ENCODE data around the gene PPM1N.

Gene PPM1N

DNA sequence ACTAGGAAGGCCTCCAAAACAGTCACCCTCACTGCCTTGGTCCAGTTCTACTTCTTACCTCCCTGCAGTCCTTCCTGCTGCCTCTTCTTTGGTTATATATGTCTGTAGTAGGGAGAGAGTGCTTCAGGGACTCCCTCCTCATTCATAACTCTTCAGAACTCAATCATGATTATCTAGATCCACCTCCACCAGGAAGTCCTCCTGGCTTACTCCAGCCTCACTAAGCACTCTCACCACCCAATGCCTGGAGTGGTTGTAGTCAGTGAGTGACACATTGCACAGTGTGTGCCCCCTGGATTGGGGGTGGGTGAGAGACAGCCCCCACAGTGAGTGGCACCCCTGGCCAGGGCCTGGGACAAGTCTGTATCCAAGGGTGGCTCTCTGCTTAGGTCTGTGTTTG is 40.5 kb upstream of the PPM1N start:
- no peak overlapping the region for H3K27ac ChIP-seq (replicated peaks)
- TF ChIP-seq POLR2AphosphoS5 (IDR thresholded peaks at IDR 0.05; ENCODE audit: low read depth) (no peak), CTCF (IDR thresholded peaks at IDR 0.05; ENCODE audit: insufficient read depth, low read length) (no peak), SPI1 (IDR thresholded peaks at IDR 0.05; ENCODE audit: borderline replicate concordance, low read depth) (no peak), GABPA (IDR thresholded peaks at IDR 0.05; ENCODE audit: low read depth) (no peak), REST (IDR thresholded peaks at IDR 0.05; ENCODE audit: insufficient replicate concordance, low read depth) (no peak)
- H3K27me3 ChIP-seq (ENCODE audit: insufficient read depth, poor library complexity, severe bottlenecking): no peaks in the 10 kb centered on the region
- H3K4me3 ChIP-seq (replicated peaks; ENCODE audit: insufficient read depth, low read length): no peak overlapping the region
- DNase-seq (ENCODE audit: low read depth in 1 of 2, low spot score in 1 of 2): no peak

DNA sequence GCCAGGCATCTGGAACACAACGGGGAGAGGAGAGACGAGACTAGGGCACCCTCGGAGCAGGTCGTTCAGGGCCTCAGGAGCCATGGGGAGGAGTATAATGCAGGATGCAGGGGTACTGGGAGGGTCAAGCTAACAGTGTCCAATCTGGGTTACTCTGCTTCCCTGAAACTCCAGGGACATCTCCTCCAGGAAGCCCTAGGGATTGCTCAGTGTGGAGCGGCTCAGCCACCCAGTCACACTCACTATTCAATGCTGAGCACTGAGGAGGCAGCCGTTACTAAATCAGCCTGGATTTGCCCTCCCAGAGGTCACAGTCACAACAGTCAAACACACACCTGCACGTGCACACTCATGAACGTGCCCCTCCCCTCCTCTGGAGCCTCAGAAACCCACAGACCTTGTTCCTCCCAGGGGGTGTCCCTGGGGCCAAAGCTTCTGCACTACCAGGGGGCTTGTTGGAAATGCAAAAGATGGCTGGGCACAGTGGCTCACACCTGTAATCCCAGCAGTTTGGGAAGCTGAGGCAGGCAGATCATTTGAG is 37.4 kb upstream of the PPM1N start:
- TF ChIP-seq CTCF (IDR thresholded peaks at IDR 0.05; ENCODE audit: insufficient read depth, low read length): no peak
- no peak for TF ChIP-seq SPI1 (IDR thresholded peaks at IDR 0.05; ENCODE audit: borderline replicate concordance, low read depth)
- TF ChIP-seq POLR2AphosphoS5 (IDR thresholded peaks at IDR 0.05; ENCODE audit: low read depth): no peak
- TF ChIP-seq GABPA (IDR thresholded peaks at IDR 0.05; ENCODE audit: low read depth): no peak
- no peak for TF ChIP-seq REST (IDR thresholded peaks at IDR 0.05; ENCODE audit: insufficient replicate concordance, low read depth)
- Histone ChIP-seq H3K4me3 (replicated peaks; ENCODE audit: insufficient read depth, low read length) (no peak overlapping the region), H3K27ac (replicated peaks) (no peak overlapping the region), H3K27me3 (ENCODE audit: insufficient read depth, poor library complexity, severe bottlenecking) (no peaks in the 10 kb centered on the region)
- no peak for DNase-seq (ENCODE audit: low read depth in 1 of 2, low spot score in 1 of 2)

GRCh38 chr19:45462174-45462573 is 36.1 kb upstream of the PPM1N start:
- TF ChIP-seq POLR2AphosphoS5 (IDR thresholded peaks at IDR 0.05; ENCODE audit: low read depth): no peak
- TF ChIP-seq SPI1 (IDR thresholded peaks at IDR 0.05; ENCODE audit: borderline replicate concordance, low read depth): peak; percentile 42; the same call in 1 of the 2 replicates
- H3K4me3 ChIP-seq (replicated peaks; ENCODE audit: insufficient read depth, low read length): no peak overlapping the region
- H3K27me3 ChIP-seq (ENCODE audit: insufficient read depth, poor library complexity, severe bottlenecking): no peaks in the 10 kb centered on the region
- no peak for DNase-seq (ENCODE audit: low read depth in 1 of 2, low spot score in 1 of 2)
- H3K27ac ChIP-seq (replicated peaks): no peak overlapping the region

GRCh38 chr19:45463241-45463640 is 35.0 kb upstream of the PPM1N start:
- TF ChIP-seq POLR2AphosphoS5 (IDR thresholded peaks at IDR 0.05; ENCODE audit: low read depth) (no peak), GABPA (IDR thresholded peaks at IDR 0.05; ENCODE audit: low read depth) (no peak), CTCF (IDR thresholded peaks at IDR 0.05; ENCODE audit: insufficient read depth, low read length) (no peak), SPI1 (IDR thresholded peaks at IDR 0.05; ENCODE audit: borderline replicate concordance, low read depth) (no peak), REST (IDR thresholded peaks at IDR 0.05; ENCODE audit: insufficient replicate concordance, low read depth) (no peak)
- Histone ChIP-seq H3K27ac (replicated peaks) (no peak overlapping the region), H3K4me3 (replicated peaks; ENCODE audit: insufficient read depth, low read length) (no peak overlapping the region), H3K27me3 (ENCODE audit: insufficient read depth, poor library complexity, severe bottlenecking) (no peaks in the 10 kb centered on the region)
- no peak for DNase-seq (ENCODE audit: low read depth in 1 of 2, low spot score in 1 of 2)
